NCI-H2227 treated with DMSO at 0.1 percent for 48 hours (cell line): ENCODE measurements around the gene CHRD.

Experiments
- DNase-seq: peaks from one replicate; lab custom pipeline; 2025; lab: John Stamatoyannopoulos, UW

Gene CHRD

GRCh38 chr3:184346480-184347190, 33.2 kb upstream of the CHRD start:
- no peak for DNase-seq

- DNase-seq: no peak
Observed at GRCh38 chr3:184347321-184348056, 32.4 kb upstream of the CHRD start.

GRCh38 chr3:184348057-184348382, 31.8 kb upstream of the CHRD start:
- DNase-seq: no peak

GRCh38 chr3:184349563-184350470, 30.0 kb upstream of the CHRD start:
- DNase-seq: no peak

GRCh38 chr3:184350618-184351017, 29.2 kb upstream of the CHRD start:
- no peak for DNase-seq

GRCh38 chr3:184351511-184352148, 28.2 kb upstream of the CHRD start:
- no peak for DNase-seq

GRCh38 chr3:184352149-184352785, 27.6 kb upstream of the CHRD start:
- DNase-seq: no peak

GRCh38 chr3:184352897-184353545, 26.8 kb upstream of the CHRD start:
- DNase-seq: no peak

GRCh38 chr3:184353546-184353941, 26.3 kb upstream of the CHRD start:
- no peak for DNase-seq

- no peak for DNase-seq
Observed at GRCh38 chr3:184354121-184354728, 25.6 kb upstream of the CHRD start.

- DNase-seq: no peak
Observed at GRCh38 chr3:184354754-184355153, 25.1 kb upstream of the CHRD start.

- no peak for DNase-seq
Observed at GRCh38 chr3:184355261-184356040, 24.4 kb upstream of the CHRD start.

GRCh38 chr3:184357248-184358123, 22.4 kb upstream of the CHRD start:
- DNase-seq: no peak

GRCh38 chr3:184358124-184358767, 21.6 kb upstream of the CHRD start:
- no peak for DNase-seq

GRCh38 chr3:184358921-184359350, 20.9 kb upstream of the CHRD start:
- no peak for DNase-seq

GRCh38 chr3:184359610-184360009, 20.2 kb upstream of the CHRD start:
- DNase-seq: no peak

- DNase-seq: no peak
Observed at GRCh38 chr3:184360070-184360928, 19.6 kb upstream of the CHRD start.
